Esophagus muscularis mucosa (tissue), 3 donors: ENCODE results near the gene F13A1.

ENCODE experiments used
- CTCF ChIP-seq, 3 experiments: fragments of 200-600 bp in 2 of 3; fragments of 450-650 bp in 1 of 3; sonication (generic) in 2 of 3; IDR thresholded peaks; one replicate each; pipeline ENCODE4 v1.5.1; 2017 to 2019; ENCODE audit warnings: antibody characterized with exemption in 3 of 3, mild to moderate bottlenecking in 2 of 3, moderate library complexity in 1 of 3
- EP300 ChIP-seq: sonication (generic); formaldehyde crosslinking; IDR thresholded peaks from one replicate; pipeline ENCODE4 v1.6.1; 2017; ENCODE audit warnings: antibody characterized with exemption

DNA sequence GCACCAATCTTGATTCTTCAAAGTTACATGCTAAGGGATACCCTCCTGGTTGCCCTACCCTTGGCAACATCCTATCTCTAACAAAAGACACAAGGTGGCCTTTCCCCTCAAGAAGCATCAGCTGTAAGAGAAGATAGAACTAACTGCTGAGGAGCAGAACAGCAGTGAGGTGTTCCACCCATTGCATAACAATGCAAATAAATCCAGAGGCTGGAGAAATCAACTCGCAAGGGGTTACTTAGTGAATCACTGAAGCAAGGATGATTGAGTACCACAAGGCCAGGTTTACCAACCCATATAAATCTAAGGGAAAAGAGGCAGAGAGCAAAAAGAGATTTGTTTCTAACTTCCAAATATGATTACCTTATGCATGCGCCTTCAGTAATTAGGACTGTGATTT is 36.7 kb downstream of the F13A1 start:
- TF ChIP-seq EP300 (no peak), CTCF (IDR thresholded peaks at IDR 0.05) (no peak)
